A549 (cell line): Measurements from ENCODE around the gene OBP2A.

Experiments used
- CEBPB ChIP-seq, 2 experiments: fragments of >200 bp in 1 of 2; sonication (Bioruptor Twin) in 1 of 2; formaldehyde crosslinking in 1 of 2; IDR thresholded peaks; 2 replicates each; pipeline ENCODE4 v1.6.1; 2012 to 2016
- CHD2 ChIP-seq: fragments of 150-350 bp; IDR thresholded peaks from 2 replicates; pipeline ENCODE4 v1.6.1; 2014; ENCODE audit warnings: low read length; ENCODE audit not compliant: partially characterized antibody
- CHD4 ChIP-seq: fragments of 200-600 bp; sonication (generic); IDR thresholded peaks from 2 replicates; pipeline ENCODE4 v1.6.1; 2016; ENCODE audit warnings: antibody characterized with exemption, mild to moderate bottlenecking, borderline replicate concordance
- EP300 ChIP-seq, 2 experiments: fragments of >200 bp; sonication (Bioruptor Twin); formaldehyde crosslinking; IDR thresholded peaks; 2 replicates in 1 of 2; 3 replicates in 1 of 2; pipeline ENCODE4 v1.6.1; 2016 to 2017
- JUN ChIP-seq, 2 experiments: fragments of >200 bp; sonication (Bioruptor Twin); formaldehyde crosslinking; IDR thresholded peaks; 2 replicates in 1 of 2; 3 replicates in 1 of 2; pipeline ENCODE4 v1.6.1; 2016 to 2017
- JUNB ChIP-seq: fragments of >200 bp; sonication (Bioruptor Twin); formaldehyde crosslinking; IDR thresholded peaks from 2 replicates; pipeline ENCODE4 v1.6.1; 2016
- PHF8 ChIP-seq: fragments of 200-600 bp; sonication (generic); IDR thresholded peaks from 2 replicates; pipeline ENCODE4 v1.6.1; 2016; ENCODE audit warnings: low read depth, mild to moderate bottlenecking, antibody characterized with exemption, moderate library complexity, borderline replicate concordance
- RNF2 ChIP-seq: fragments of 200-600 bp; sonication (generic); IDR thresholded peaks from 2 replicates; pipeline ENCODE4 v1.6.1; 2016; ENCODE audit warnings: low read depth, mild to moderate bottlenecking, antibody characterized with exemption, moderate library complexity, borderline replicate concordance
- SMC3 ChIP-seq: fragments of >200 bp; sonication (Bioruptor Twin); formaldehyde crosslinking; IDR thresholded peaks from 3 replicates; pipeline ENCODE4 v1.6.1; 2018; ENCODE audit warnings: inconsistent platforms
- TF ChIP-seq, protein P1 (sequence below): fragments of >200 bp; sonication (Bioruptor Twin); formaldehyde crosslinking; IDR thresholded peaks from 3 replicates; pipeline ENCODE4 v1.5.1; 2016
- TF ChIP-seq, protein P2 (sequence below): fragments of 450-650 bp; IDR thresholded peaks from 2 replicates; pipeline ENCODE4 v1.6.1; 2014; ENCODE audit warnings: antibody characterized with exemption
- TF ChIP-seq, protein P3 (sequence below): fragments of 150-350 bp; IDR thresholded peaks from 2 replicates; pipeline ENCODE4 v1.6.1; 2014; ENCODE audit warnings: low read depth, mild to moderate bottlenecking, low read length
- TF ChIP-seq, protein P4 (sequence below): IDR thresholded peaks from 2 replicates; pipeline ENCODE4 v1.6.1; 2012

DNA sequence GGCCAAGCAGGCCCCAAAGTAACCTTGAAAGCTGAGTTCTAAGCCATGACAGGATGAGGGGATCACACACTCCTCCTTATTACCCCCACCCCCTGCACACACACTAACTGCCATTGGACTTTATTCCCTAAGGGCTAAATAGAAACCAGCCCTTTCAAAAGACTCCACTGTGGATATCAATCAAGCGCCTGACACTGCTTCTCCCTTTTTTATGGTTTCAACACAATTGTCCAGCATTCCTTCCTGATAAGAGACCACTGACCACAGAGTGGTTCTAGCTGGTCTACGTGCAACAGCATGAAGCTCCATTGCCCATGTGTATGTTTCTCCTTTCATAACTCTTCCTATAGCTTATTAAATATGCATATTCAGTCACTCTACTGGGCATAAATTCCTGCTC is 50.3 kb downstream of the OBP2A start:
- TF ChIP-seq, protein P1, sequence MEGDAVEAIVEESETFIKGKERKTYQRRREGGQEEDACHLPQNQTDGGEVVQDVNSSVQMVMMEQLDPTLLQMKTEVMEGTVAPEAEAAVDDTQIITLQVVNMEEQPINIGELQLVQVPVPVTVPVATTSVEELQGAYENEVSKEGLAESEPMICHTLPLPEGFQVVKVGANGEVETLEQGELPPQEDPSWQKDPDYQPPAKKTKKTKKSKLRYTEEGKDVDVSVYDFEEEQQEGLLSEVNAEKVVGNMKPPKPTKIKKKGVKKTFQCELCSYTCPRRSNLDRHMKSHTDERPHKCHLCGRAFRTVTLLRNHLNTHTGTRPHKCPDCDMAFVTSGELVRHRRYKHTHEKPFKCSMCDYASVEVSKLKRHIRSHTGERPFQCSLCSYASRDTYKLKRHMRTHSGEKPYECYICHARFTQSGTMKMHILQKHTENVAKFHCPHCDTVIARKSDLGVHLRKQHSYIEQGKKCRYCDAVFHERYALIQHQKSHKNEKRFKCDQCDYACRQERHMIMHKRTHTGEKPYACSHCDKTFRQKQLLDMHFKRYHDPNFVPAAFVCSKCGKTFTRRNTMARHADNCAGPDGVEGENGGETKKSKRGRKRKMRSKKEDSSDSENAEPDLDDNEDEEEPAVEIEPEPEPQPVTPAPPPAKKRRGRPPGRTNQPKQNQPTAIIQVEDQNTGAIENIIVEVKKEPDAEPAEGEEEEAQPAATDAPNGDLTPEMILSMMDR, result no peak
- no peak for TF ChIP-seq JUN (IDR thresholded peaks at IDR 0.05)
- TF ChIP-seq CEBPB (IDR thresholded peaks at IDR 0.05), result no peak
- TF ChIP-seq, protein P2, sequence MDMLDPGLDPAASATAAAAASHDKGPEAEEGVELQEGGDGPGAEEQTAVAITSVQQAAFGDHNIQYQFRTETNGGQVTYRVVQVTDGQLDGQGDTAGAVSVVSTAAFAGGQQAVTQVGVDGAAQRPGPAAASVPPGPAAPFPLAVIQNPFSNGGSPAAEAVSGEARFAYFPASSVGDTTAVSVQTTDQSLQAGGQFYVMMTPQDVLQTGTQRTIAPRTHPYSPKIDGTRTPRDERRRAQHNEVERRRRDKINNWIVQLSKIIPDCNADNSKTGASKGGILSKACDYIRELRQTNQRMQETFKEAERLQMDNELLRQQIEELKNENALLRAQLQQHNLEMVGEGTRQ, result no peak
- TF ChIP-seq, protein P3, sequence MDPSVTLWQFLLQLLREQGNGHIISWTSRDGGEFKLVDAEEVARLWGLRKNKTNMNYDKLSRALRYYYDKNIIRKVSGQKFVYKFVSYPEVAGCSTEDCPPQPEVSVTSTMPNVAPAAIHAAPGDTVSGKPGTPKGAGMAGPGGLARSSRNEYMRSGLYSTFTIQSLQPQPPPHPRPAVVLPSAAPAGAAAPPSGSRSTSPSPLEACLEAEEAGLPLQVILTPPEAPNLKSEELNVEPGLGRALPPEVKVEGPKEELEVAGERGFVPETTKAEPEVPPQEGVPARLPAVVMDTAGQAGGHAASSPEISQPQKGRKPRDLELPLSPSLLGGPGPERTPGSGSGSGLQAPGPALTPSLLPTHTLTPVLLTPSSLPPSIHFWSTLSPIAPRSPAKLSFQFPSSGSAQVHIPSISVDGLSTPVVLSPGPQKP, result no peak
- TF ChIP-seq, protein P4, sequence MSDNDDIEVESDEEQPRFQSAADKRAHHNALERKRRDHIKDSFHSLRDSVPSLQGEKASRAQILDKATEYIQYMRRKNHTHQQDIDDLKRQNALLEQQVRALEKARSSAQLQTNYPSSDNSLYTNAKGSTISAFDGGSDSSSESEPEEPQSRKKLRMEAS, result no peak
- TF ChIP-seq EP300 (IDR thresholded peaks at IDR 0.05), result no peak
- no peak for TF ChIP-seq SMC3
- TF ChIP-seq JUNB, result no peak
- no peak for TF ChIP-seq RNF2
- no peak for TF ChIP-seq CHD2
- TF ChIP-seq CHD4, result no peak
- TF ChIP-seq PHF8, result no peak
